RPMI8226 (cell line): ENCODE measurements around the gene DDX6.
"Not testable (repeated sequence)": the region's sequence is repeated elsewhere in the genome, so short reads cannot be mapped to it uniquely, and the experiment has no call there.

Experiments used
- DNase-seq: peaks from one replicate; pipeline ENCODE4 v3.0.0-alpha.2; 2015

Gene DDX6

GRCh38 chr11:118791111-118791960, at the start of gene DDX6:
DDX6 (minus strand) TSS chr11:118791164; CDS start chr11:118786251, 4,913 bp downstream.
- peak; percentile 90 for DNase-seq

DNA sequence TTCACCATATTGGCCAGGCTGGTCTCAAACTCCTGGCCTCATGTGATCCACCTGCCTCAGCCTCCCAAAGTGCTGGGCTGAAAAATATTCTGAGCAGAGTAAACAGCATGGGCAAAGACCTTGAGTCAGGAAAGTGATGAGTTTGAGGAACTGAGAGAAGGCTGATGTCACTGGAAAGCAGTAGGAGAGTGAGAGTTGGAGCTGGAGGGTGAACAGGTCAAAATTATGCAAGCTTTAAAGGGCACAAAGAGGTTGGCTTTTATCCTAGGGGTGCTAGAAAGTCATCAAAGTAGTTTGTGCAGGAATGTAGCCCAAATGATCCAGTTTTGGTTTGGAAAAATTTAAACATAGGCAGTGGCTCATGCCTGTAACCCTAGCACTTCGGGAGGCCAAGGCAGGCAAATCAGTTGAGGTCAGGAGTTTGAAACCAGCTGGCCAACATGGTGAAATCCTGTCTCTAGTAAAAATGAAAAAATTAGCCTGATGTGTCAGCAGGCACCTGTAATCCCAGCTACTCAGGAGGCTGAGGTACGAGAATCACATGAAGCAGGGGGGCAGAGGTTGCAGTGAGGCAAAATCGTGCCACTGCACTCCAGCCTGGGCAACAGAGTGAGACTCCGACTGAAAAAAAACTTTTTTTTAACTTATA, 48.1 kb upstream of the DDX6 start:
- DNase-seq: peak; percentile 91

DNA sequence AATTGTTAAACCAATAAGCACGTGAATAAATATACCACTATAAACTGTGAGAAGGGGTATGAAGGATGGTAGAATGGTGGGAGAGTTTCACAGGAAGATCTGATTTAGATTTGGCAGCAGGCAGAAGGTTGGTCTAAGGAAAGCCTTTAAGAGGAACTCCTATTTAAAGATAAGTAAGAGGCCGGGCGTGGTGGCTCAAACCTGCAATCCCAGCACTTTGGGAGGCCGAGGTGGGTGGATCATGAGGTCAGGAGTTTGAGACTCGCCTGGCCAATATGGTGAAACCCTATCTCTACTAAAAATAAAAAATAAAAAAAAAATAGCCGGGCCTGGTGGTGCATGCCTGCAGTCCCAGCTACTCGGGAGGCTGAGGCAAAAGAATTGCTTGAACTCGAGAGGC, 46.9 kb upstream of the DDX6 start:
- DNase-seq: peak; percentile 32

- DNase-seq: peak; percentile 45
Measured at GRCh38 chr11:118834427-118835028, 43.6 kb upstream of the DDX6 start.

DNA sequence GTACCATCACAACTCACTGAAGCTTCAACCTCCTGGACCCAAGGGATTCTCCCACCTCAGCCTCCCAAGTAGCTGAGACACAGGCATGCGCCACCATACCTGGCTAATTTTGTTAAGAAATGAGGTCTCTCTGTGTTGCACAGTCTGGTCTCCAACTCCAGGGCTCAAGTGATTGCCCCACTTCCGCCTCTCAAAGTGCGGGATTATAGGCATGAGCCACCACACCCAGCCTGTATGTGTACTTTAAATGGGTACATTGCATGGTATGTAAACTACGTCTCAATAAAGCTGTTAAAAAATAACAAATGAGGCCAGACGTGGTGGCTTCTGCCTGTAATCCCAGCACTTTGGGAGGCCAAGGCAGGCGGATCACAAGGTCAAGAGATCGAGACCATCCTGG, 36.2 kb upstream of the DDX6 start:
- DNase-seq: no peak

DNA sequence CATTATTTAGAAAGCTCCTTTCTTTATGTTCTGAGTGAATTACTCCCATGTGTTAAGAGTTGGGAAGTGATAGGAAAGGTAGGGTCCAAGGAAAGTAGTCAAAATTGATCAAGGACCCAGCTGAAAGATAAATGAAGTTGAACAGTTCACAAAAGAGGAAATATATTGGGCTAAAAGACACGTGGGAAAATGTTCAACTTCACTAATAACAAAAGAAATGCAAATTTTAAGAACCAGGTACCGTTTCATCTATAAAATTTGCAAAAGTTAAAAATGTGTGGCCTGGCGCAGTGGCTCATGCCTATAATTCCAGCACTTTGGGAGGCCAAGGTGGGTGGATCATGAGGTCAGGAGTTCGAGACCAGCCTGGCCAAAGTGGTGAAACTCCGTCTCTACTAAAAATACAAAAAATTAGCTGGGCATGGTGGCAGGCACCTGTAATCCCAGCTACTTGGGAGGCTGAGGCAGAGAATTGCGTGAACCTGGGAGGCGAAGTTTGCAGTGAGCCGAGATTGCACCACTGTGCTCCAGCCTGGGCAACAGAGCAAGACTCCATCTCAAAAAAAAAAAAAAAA, 32.1 kb upstream of the DDX6 start:
- not testable (repeated sequence) for DNase-seq

GRCh38 chr11:118820412-118821357, 29.7 kb upstream of the DDX6 start:
- peak; percentile 69 for DNase-seq

GRCh38 chr11:118820025-118820379, 29.0 kb upstream of the DDX6 start:
- DNase-seq: not testable (repeated sequence)

DNA sequence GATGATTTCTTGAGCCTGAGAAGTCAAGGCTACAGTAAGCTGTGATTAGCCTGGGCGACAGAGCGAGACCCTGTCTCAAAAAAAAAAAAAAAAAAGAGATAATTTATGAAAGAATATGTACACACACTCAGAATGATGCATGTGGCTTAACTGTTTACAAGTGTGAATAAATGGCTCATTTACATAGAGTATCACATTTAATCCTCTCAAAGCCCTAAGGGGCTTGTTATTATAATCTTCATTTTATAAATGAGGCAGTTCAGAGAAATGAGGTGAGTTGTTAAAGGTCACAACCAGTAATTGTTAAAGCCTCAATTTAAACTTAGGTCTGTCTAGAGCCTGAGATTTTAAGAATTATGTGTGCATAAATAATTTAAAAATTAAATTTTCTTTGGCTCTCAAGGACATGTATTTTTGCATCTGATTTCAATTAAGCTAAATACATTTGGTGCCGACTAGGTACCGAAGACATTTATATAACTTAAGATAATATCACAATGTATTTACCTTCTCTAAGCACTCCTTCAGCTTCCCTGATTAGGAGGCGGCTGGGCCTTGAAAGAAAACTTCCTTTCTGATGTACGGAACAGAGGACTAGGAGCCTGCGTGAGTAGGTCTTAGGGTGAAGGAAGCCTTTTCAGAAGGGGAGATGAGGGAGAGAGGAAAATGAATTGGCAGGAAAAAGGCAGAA, 28.5 kb upstream of the DDX6 start:
- no peak for DNase-seq

DNA sequence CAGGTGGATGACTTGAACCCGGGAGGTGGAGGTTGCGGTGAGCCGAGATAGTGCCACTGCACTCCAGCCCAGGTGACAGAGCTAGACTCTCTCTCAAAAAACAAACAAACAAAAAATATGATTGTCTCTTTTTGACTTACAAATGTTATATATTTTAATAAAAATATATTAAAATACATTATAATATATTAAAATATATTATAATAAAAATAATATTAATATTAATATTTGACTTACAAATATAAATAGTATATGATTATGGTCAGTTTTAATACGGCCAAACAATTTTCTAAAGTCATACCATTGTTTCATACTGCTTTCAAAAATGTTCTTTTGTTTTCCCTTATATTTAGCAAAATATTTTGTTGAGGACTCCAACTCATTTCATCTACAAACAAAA, 27.2 kb upstream of the DDX6 start:
- no peak for DNase-seq

- no peak for DNase-seq
Measured at GRCh38 chr11:118813551-118813950, 22.6 kb upstream of the DDX6 start.

DNA sequence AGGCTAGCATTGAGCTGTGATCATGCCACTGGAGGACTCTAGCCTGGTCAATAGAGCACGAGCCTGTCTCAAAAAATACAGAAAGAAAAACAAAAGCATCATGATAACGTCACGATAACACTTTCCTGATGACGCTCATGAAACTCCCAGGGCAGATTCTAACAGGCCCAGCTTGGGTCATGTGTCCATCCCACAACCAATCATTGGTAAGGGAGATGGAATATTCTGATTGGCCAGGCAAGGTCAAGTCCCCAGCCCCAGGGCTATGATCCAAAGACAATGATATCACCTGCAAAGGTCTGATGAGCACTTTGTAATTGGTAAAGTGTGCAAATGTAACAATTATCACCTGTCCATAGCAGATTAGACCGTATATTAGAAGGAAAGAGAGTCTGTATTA, 21.5 kb upstream of the DDX6 start:
- DNase-seq: no peak

GRCh38 chr11:118807800-118808778, 17.1 kb upstream of the DDX6 start:
- no peak for DNase-seq

- DNase-seq: no peak
Measured at GRCh38 chr11:118806400-118806799, 15.4 kb upstream of the DDX6 start.

DNA sequence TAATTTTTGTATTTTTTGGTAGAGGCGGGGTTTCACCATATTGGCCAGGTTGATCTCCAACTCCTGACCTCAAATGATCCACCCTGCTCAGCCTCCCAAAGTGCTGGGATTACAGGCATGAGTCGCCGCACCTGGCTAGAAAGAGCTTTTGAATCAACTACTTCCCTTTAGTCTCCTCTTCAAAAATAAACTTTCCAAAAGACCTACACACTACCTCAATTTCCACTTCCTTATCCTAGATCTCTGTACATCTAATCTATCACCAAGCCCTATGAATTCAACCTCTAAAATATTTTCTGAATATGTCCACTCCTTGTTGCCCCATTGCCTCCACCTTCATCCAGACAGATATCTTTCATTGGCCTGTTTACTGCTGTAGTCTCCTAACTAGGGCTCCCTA, 13.1 kb upstream of the DDX6 start:
- no peak for DNase-seq

DNA sequence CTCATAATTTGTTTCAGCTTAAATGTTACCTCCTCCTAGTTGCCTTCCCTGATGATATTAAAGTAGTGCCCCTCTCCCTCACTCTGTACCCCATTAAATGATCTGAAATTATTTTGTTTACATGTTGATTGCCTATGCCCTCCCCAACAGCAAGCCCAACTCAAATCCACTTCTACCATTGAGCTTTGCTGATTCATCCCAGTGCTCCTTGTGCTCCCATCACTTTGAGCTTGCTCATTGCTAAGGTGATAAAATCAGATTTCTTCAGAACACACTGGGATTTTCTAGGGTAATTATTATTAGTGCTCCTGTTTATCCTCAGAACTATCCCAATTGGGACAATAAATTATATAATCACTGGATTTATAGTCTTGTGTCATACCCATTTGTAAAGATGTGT, 8.4 kb upstream of the DDX6 start:
- no peak for DNase-seq

DNA sequence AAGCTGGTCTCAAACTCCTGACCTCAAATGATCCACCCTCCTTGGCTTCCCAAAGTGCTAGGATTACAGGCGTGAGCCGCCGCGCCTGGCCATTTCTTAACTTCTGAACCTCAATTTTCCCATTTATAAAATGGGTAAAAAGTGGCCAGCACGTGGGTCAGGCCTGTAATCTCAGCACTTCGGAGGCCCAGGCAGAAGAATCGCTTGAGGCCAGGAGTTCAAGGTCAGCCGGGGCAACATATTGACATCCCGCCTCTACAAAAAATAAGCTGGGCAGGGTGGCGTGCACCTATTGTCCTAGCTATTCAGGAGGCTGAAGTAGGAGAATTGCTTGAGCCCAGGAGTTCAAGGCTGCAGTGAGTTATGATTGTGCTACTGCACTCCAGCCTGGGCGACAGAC, 6.5 kb upstream of the DDX6 start:
- DNase-seq: no peak

- no peak for DNase-seq
Measured at GRCh38 chr11:118792570-118793124, 1.7 kb upstream of the DDX6 start.

DNA sequence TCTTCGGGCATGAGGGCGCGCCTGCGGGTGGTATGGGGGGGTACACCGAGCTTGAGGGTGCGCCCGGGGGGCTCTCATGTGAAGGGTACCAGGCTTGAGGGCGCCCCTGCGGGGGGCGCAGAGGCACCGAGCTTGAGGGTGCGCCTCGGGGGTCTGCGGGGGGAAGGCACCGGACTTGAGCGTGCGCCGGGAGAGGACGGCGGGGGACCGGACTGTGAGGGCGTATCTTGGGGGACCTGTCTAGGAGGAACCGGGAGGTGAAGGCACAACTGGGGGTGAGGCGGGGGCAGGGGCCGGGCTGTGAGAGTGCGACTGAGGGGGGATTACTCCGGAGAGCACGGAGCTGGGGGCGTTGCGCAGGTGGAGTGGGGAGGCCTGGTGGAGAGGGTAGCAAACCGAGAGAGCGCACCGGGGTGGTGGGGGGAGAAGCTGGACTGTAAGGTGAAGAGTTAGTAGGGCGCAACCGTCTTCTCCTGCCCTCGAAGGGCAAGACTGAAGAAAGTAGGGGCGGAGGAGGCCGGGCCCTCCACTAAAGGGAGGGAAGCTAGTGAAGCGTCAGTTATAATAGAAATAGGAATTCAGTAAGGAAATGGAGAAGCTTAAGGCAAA, 1.1 kb upstream of the DDX6 start:
- DNase-seq: no peak
